HepG2 (cell line): Measurements from ENCODE around the gene DCTN2. TPM values are rescaled to one million over a fixed set of nuclear protein-coding genes. Genes with fewer than 3 reads are reported as not detected.

Experiments used
- ATF7 ChIP-seq, 2 experiments: fragments of 450-650 bp in 1 of 2; sonication (generic) in 1 of 2; formaldehyde crosslinking in 1 of 2; IDR thresholded peaks; 2 replicates each; pipeline versions ENCODE4 v1.4.0 to v1.6.1; 2016 to 2020; ENCODE audit warnings: antibody characterized with exemption in 1 of 2, mild to moderate bottlenecking in 1 of 2, missing genetic modification reagents in 1 of 2
- CCDC6 ChIP-seq: sonication (generic); formaldehyde crosslinking; IDR thresholded peaks from 2 replicates; pipeline ENCODE4 v1.8.1; 2022; ENCODE audit warnings: mild to moderate bottlenecking, missing genetic modification reagents, moderate library complexity
- GTF3A ChIP-seq: sonication (generic); formaldehyde crosslinking; conservative IDR thresholded peaks from 2 replicates; pipeline ENCODE4 v1.4.0; 2020; ENCODE audit warnings: mild to moderate bottlenecking, missing genetic modification reagents
- IKZF4 ChIP-seq: sonication (generic); formaldehyde crosslinking; IDR thresholded peaks from 2 replicates; pipeline ENCODE4 v1.5.1; 2020; ENCODE audit warnings: borderline replicate concordance, mild to moderate bottlenecking, low read depth, missing genetic modification reagents; ENCODE audit errors: not compliant biosample characterization
- KLF11 ChIP-seq: IDR thresholded peaks from 2 replicates; pipeline ENCODE4 v1.6.1; 2016; ENCODE audit warnings: missing compliant biosample characterization
- NAIF1 ChIP-seq: sonication (generic); formaldehyde crosslinking; IDR thresholded peaks from 2 replicates; pipeline ENCODE4 v1.5.0; 2020; ENCODE audit warnings: mild to moderate bottlenecking, missing genetic modification reagents, borderline replicate concordance
- NR2C2 ChIP-seq: sonication (generic); formaldehyde crosslinking; IDR thresholded peaks from 2 replicates; pipeline ENCODE4 v1.4.0; 2020; ENCODE audit warnings: missing genetic modification reagents, mild to moderate bottlenecking, moderate library complexity, borderline replicate concordance
- PHF21A ChIP-seq: sonication (generic); formaldehyde crosslinking; IDR thresholded peaks from 2 replicates; pipeline ENCODE4 v1.5.0; 2020; ENCODE audit warnings: mild to moderate bottlenecking, missing genetic modification reagents
- SMAD3 ChIP-seq: sonication (generic); formaldehyde crosslinking; IDR thresholded peaks from 2 replicates; pipeline ENCODE4 v1.4.0; 2020; ENCODE audit warnings: missing genetic modification reagents
- SPEN ChIP-seq: sonication (generic); formaldehyde crosslinking; IDR thresholded peaks from 2 replicates; pipeline ENCODE4 v1.5.1; 2020; ENCODE audit warnings: low read depth, mild to moderate bottlenecking, missing genetic modification reagents
- SRY ChIP-seq: sonication (generic); formaldehyde crosslinking; IDR thresholded peaks from 2 replicates; pipeline ENCODE4 v1.8.0; 2022; ENCODE audit warnings: mild to moderate bottlenecking, missing genetic modification reagents
- TAF1 ChIP-seq: sonication (generic); formaldehyde crosslinking; IDR thresholded peaks from 2 replicates; pipeline ENCODE4 v1.4.0; 2020; ENCODE audit warnings: missing genetic modification reagents
- TBX2 ChIP-seq: sonication (generic); formaldehyde crosslinking; IDR thresholded peaks from 2 replicates; pipeline ENCODE4 v1.5.0; 2020; ENCODE audit warnings: missing genetic modification reagents, mild to moderate bottlenecking, borderline replicate concordance
- ZNF350 ChIP-seq: sonication (generic); formaldehyde crosslinking; IDR thresholded peaks from 2 replicates; pipeline ENCODE4 v1.4.0; 2020; ENCODE audit warnings: mild to moderate bottlenecking, low read depth, missing genetic modification reagents, borderline replicate concordance
- ZNF383 ChIP-seq: sonication (generic); formaldehyde crosslinking; IDR thresholded peaks from 2 replicates; pipeline ENCODE4 v1.4.0; 2020; ENCODE audit warnings: missing genetic modification reagents, mild to moderate bottlenecking, borderline replicate concordance
- ZSCAN12 ChIP-seq: sonication (generic); formaldehyde crosslinking; IDR thresholded peaks from 2 replicates; pipeline ENCODE4 v1.9.0; 2021; ENCODE audit warnings: mild to moderate bottlenecking, missing genetic modification reagents
- ZSCAN31 ChIP-seq: sonication (generic); formaldehyde crosslinking; IDR thresholded peaks from 2 replicates; pipeline ENCODE4 v1.5.0; 2020; ENCODE audit warnings: low read depth, mild to moderate bottlenecking, missing genetic modification reagents
- polyA plus RNA-seq, 8 experiments: library from polyadenylated mRNA; depleted of rRNA in 3 of 8; stranded (reverse) in 7 of 8; unstranded in 1 of 8; fragments of >200 nt; fragmentation: Illumina TruSeq in 4 of 8; extraction: Trizol in 4 of 8; gene quantifications; 2 replicates each; pipeline versions ENCODE4 v1.2.1 to v1.2.3, GENCODE V29; 2011 to 2016; ENCODE audit warnings: low read depth in 4 of 8, missing spikeins in 1 of 8, mixed read lengths in 1 of 8; ENCODE audit not compliant: insufficient read depth in 1 of 8
- total RNA-seq, 5 experiments: library from RNA; depleted of rRNA; stranded (reverse); fragments of >200 nt; fragmentation: Illumina TruSeq; extraction: Trizol; gene quantifications; 2 replicates each; pipeline ENCODE4 v1.2.3, GENCODE V29; 2016; ENCODE audit warnings: low read depth in 1 of 5
- TF ChIP-seq, protein P1 (sequence below): conservative IDR thresholded peaks from 2 replicates; pipeline ENCODE4 v1.6.1; 2018; ENCODE audit warnings: missing genetic modification reagents
- TF ChIP-seq, protein P2 (sequence below): sonication (generic); formaldehyde crosslinking; IDR thresholded peaks from 2 replicates; pipeline ENCODE4 v1.4.0; 2020; ENCODE audit warnings: low read depth, mild to moderate bottlenecking, missing genetic modification reagents
- TF ChIP-seq, protein P3 (sequence below): sonication (generic); formaldehyde crosslinking; IDR thresholded peaks from 2 replicates; pipeline ENCODE4 v1.4.0; 2020; ENCODE audit warnings: missing genetic modification reagents
- TF ChIP-seq, protein P4 (sequence below): IDR thresholded peaks from 2 replicates; pipeline ENCODE4 v1.6.1; 2018; ENCODE audit warnings: missing genetic modification reagents, mild to moderate bottlenecking, missing compliant biosample characterization

DCTN2 gene
- total and polyA plus RNA-seq, 2 of the 13 experiments (the other 11 are each of a cell fraction or from before 2014, with no cell fraction given) = 72.0 to 77.4 TPM

DNA sequence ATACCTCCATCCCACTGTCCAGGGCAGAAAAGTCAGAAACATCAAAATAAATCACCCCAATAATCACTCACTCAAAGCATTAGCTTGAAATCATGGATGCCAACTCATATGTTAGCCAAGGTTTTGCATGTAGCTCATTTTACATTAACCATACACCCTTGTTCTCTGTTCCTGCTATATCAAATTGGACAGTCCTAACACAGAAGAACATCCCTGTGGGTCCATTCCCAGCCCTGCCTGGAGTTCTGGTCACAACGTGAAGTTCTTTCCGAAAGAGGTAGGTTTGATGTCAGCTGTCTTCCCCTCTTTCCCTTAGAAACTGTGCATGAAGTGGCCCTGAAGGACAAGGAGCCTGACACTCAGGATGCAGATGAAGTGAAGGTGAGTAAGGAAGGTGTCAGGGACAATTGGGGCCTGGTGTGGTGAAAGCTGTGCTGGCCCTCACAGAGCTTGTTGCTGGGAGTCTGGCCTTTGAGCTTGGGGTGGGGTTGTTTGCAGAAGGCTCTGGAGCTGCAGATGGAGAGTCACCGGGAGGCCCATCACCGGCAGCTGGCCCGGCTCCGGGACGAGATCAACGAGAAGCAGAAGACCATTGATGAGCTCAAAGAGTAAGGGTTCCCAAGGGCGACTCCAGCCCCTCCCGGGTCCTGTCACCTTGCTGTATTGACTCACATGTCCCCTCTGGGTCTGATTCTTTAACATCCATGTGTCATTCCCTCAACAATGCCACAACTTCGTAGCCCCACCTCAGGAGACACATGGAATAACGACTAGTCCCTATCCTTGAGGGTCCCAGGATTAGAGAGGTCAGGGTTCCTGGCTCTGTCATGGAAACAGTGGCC lies 29.0 kb upstream of the DCTN2 start (continued):
- TF ChIP-seq ZSCAN31 (CRISPR knock-in tag) (peak; percentile 91), ATF7 (IDR thresholded peaks at IDR 0.05) (no peak), ATF7 (CRISPR knock-in tag; IDR thresholded peaks at IDR 0.05) (no peak), ZNF350 (peak; percentile 64; the same call in 1 of the 2 replicates), KLF11 (0 out of 2 replicates have a peak, but pooled peaks have one; percentile 20), NAIF1 (peak; percentile 56; the same call in 1 of the 2 replicates), TAF1 (peak; percentile 41; the same call in 1 of the 2 replicates), PHF21A (CRISPR knock-in tag) (peak; percentile 85; the same call in 1 of the 2 replicates), NR2C2 (peak; percentile 46; the same call in 1 of the 2 replicates), SMAD3 (0 out of 2 replicates have a peak, but pooled peaks have one; percentile 31), SRY (CRISPR knock-in tag) (peak; percentile 83; the same call in 1 of the 2 replicates), SPEN (peak; percentile 56; the same call in 1 of the 2 replicates), CCDC6 (CRISPR knock-in tag) (peak; percentile 72), TBX2 (peak; percentile 96), IKZF4 (no peak), ZNF383 (CRISPR knock-in tag) (no peak), GTF3A (CRISPR knock-in tag) (no peak), ZSCAN12 (no peak)
- TF ChIP-seq, protein P1, sequence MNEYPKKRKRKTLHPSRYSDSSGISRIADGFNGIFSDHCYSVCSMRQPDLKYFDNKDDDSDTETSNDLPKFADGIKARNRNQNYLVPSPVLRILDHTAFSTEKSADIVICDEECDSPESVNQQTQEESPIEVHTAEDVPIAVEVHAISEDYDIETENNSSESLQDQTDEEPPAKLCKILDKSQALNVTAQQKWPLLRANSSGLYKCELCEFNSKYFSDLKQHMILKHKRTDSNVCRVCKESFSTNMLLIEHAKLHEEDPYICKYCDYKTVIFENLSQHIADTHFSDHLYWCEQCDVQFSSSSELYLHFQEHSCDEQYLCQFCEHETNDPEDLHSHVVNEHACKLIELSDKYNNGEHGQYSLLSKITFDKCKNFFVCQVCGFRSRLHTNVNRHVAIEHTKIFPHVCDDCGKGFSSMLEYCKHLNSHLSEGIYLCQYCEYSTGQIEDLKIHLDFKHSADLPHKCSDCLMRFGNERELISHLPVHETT (CRISPR knock-in tag) = peak; percentile 93
- TF ChIP-seq, protein P2, sequence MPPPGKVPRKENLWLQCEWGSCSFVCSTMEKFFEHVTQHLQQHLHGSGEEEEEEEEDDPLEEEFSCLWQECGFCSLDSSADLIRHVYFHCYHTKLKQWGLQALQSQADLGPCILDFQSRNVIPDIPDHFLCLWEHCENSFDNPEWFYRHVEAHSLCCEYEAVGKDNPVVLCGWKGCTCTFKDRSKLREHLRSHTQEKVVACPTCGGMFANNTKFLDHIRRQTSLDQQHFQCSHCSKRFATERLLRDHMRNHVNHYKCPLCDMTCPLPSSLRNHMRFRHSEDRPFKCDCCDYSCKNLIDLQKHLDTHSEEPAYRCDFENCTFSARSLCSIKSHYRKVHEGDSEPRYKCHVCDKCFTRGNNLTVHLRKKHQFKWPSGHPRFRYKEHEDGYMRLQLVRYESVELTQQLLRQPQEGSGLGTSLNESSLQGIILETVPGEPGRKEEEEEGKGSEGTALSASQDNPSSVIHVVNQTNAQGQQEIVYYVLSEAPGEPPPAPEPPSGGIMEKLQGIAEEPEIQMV (CRISPR knock-in tag) = no peak
- TF ChIP-seq, protein P3, sequence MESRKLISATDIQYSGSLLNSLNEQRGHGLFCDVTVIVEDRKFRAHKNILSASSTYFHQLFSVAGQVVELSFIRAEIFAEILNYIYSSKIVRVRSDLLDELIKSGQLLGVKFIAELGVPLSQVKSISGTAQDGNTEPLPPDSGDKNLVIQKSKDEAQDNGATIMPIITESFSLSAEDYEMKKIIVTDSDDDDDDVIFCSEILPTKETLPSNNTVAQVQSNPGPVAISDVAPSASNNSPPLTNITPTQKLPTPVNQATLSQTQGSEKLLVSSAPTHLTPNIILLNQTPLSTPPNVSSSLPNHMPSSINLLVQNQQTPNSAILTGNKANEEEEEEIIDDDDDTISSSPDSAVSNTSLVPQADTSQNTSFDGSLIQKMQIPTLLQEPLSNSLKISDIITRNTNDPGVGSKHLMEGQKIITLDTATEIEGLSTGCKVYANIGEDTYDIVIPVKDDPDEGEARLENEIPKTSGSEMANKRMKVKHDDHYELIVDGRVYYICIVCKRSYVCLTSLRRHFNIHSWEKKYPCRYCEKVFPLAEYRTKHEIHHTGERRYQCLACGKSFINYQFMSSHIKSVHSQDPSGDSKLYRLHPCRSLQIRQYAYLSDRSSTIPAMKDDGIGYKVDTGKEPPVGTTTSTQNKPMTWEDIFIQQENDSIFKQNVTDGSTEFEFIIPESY (CRISPR knock-in tag) = no peak
- TF ChIP-seq, protein P4, sequence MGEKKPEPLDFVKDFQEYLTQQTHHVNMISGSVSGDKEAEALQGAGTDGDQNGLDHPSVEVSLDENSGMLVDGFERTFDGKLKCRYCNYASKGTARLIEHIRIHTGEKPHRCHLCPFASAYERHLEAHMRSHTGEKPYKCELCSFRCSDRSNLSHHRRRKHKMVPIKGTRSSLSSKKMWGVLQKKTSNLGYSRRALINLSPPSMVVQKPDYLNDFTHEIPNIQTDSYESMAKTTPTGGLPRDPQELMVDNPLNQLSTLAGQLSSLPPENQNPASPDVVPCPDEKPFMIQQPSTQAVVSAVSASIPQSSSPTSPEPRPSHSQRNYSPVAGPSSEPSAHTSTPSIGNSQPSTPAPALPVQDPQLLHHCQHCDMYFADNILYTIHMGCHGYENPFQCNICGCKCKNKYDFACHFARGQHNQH (CRISPR knock-in tag) = peak; percentile 71
